HEK293 (cell line): Measurements from ENCODE around the gene SPRED3.

Experiments
- CTCF ChIA-PET: fragments of 350-600 bp; formaldehyde crosslinking; extraction: SDS; loops from one replicate; lab custom pipeline; 2021; ENCODE audit warnings: antibody characterized with exemption; lab: Yijun Ruan, JAX
- POLR2A ChIA-PET: fragments of 300-600 bp; formaldehyde crosslinking; extraction: SDS; loops from one replicate; lab custom pipeline; 2020; ENCODE audit warnings: antibody characterized with exemption, inconsistent platforms; lab: Yijun Ruan, JAX
- H3K27ac ChIP-seq: fragments of 200-500 bp; sonication (Bioruptor generic); 2 replicates; pipeline ENCODE4 v1.5.1; 2014; ENCODE audit warnings: low read depth, low read length, control low read depth, inconsistent platforms; ENCODE audit errors: extremely low read depth
- H3K36me3 ChIP-seq, 2 experiments: fragments of 200-500 bp in 1 of 2; sonication (Bioruptor generic) in 1 of 2; 1 replicate in 1 of 2; 2 replicates in 1 of 2; pipeline ENCODE4 v1.5.1; 2014 to 2017; ENCODE audit warnings: inconsistent platforms in 2 of 2, low read length in 2 of 2; ENCODE audit not compliant: control insufficient read depth in 2 of 2, insufficient read depth in 1 of 2
- H3K4me1 ChIP-seq: fragments of 200-500 bp; sonication (Bioruptor generic); 2 replicates; pipeline ENCODE4 v1.5.1; 2014; ENCODE audit warnings: mild to moderate bottlenecking, low read length, inconsistent platforms; ENCODE audit not compliant: control insufficient read depth, insufficient read depth
- H3K4me3 ChIP-seq: 2 replicates; pipeline ENCODE4 v1.5.1; 2011; ENCODE audit warnings: low read depth, mild to moderate bottlenecking, control low read depth, low read length, moderate library complexity
- H3K9me3 ChIP-seq: fragments of 200-500 bp; sonication (Bioruptor generic); 2 replicates; pipeline ENCODE4 v1.5.1; 2014; ENCODE audit warnings: low read depth, low read length, inconsistent platforms; ENCODE audit not compliant: control insufficient read depth, insufficient read depth
- AEBP2 ChIP-seq: fragments of 450-650 bp; formaldehyde crosslinking; IDR thresholded peaks from 2 replicates; pipeline ENCODE4 v1.5.1; 2016; ENCODE audit warnings: missing biosample characterization, missing genetic modification characterization, borderline replicate concordance
- BCL6B ChIP-seq: fragments of 450-650 bp; formaldehyde crosslinking; IDR thresholded peaks from 2 replicates; pipeline ENCODE4 v1.5.1; 2017; ENCODE audit warnings: missing biosample characterization, missing genetic modification characterization
- ELK4 ChIP-seq: IDR thresholded peaks from 2 replicates; pipeline ENCODE4 v1.6.1; 2011; ENCODE audit warnings: mild to moderate bottlenecking, low read depth, low read length, borderline replicate concordance
- GLIS2 ChIP-seq: fragments of 450-650 bp; formaldehyde crosslinking; IDR thresholded peaks from 2 replicates; pipeline ENCODE4 v1.5.1; 2016; ENCODE audit warnings: missing biosample characterization, missing genetic modification characterization
- IKZF3 ChIP-seq: fragments of 450-650 bp; IDR thresholded peaks from 2 replicates; pipeline ENCODE4 v1.5.0; 2018; ENCODE audit warnings: missing biosample characterization, mild to moderate bottlenecking, missing genetic modification characterization, moderate library complexity
- KLF16 ChIP-seq: fragments of 450-650 bp; formaldehyde crosslinking; IDR thresholded peaks from 2 replicates; pipeline ENCODE4 v1.5.1; 2017; ENCODE audit warnings: missing biosample characterization, missing genetic modification characterization
- KLF8 ChIP-seq: fragments of 450-650 bp; formaldehyde crosslinking; IDR thresholded peaks from 2 replicates; pipeline ENCODE4 v1.5.1; 2016; ENCODE audit warnings: missing biosample characterization, missing genetic modification characterization
- MYNN ChIP-seq: fragments of 450-650 bp; formaldehyde crosslinking; IDR thresholded peaks from 2 replicates; pipeline ENCODE4 v1.5.1; 2016; ENCODE audit warnings: missing biosample characterization, missing genetic modification characterization, borderline replicate concordance
- PBX3 ChIP-seq: sonication (generic); formaldehyde crosslinking; IDR thresholded peaks from 2 replicates; pipeline ENCODE4 v1.8.1; 2022; ENCODE audit warnings: mild to moderate bottlenecking, moderate library complexity, missing genetic modification reagents
- YY2 ChIP-seq: fragments of 450-650 bp; formaldehyde crosslinking; IDR thresholded peaks from 2 replicates; pipeline ENCODE4 v1.5.1; 2016; ENCODE audit warnings: missing biosample characterization, missing genetic modification characterization
- ZBTB26 ChIP-seq: fragments of 450-650 bp; formaldehyde crosslinking; optimal IDR thresholded peaks from 2 replicates; pipeline ENCODE3; 2016; ENCODE audit warnings: missing biosample characterization, mild to moderate bottlenecking, missing genetic modification characterization
- ZBTB8A ChIP-seq: fragments of 450-650 bp; formaldehyde crosslinking; IDR thresholded peaks from 2 replicates; pipeline ENCODE4 v1.5.1; 2016; ENCODE audit warnings: missing biosample characterization, missing genetic modification characterization
- ZNF112 ChIP-seq: fragments of 450-650 bp; formaldehyde crosslinking; IDR thresholded peaks from 2 replicates; pipeline ENCODE4 v1.5.0; 2017; ENCODE audit warnings: missing biosample characterization, missing genetic modification characterization
- ZNF132 ChIP-seq: fragments of 450-650 bp; formaldehyde crosslinking; IDR thresholded peaks from 2 replicates; pipeline ENCODE4 v1.5.1; 2017; ENCODE audit warnings: missing biosample characterization, missing genetic modification characterization, borderline replicate concordance
- ZNF140 ChIP-seq: fragments of 450-650 bp; formaldehyde crosslinking; IDR thresholded peaks from 2 replicates; pipeline ENCODE4 v1.5.1; 2016; ENCODE audit warnings: missing biosample characterization, missing genetic modification characterization
- ZNF211 ChIP-seq: fragments of 450-650 bp; formaldehyde crosslinking; IDR thresholded peaks from 2 replicates; pipeline ENCODE4 v1.5.1; 2016; ENCODE audit warnings: low read depth, missing biosample characterization, missing genetic modification characterization
- ZNF221 ChIP-seq: fragments of 450-650 bp; formaldehyde crosslinking; IDR thresholded peaks from 2 replicates; pipeline ENCODE4 v1.5.1; 2017; ENCODE audit warnings: missing biosample characterization, missing genetic modification characterization, borderline replicate concordance
- ZNF398 ChIP-seq: fragments of 450-650 bp; formaldehyde crosslinking; IDR thresholded peaks from 2 replicates; pipeline ENCODE4 v1.5.1; 2017; ENCODE audit warnings: missing biosample characterization, missing genetic modification characterization
- ZNF549 ChIP-seq: fragments of 450-650 bp; IDR thresholded peaks from 2 replicates; pipeline ENCODE4 v1.5.1; 2018; ENCODE audit warnings: missing biosample characterization, missing genetic modification characterization, mild to moderate bottlenecking, inconsistent platforms, moderate library complexity
- ZNF747 ChIP-seq: fragments of 450-650 bp; formaldehyde crosslinking; IDR thresholded peaks from 2 replicates; pipeline ENCODE4 v1.5.1; 2016; ENCODE audit warnings: missing biosample characterization, missing genetic modification characterization

SPRED3 gene

GRCh38 chr19:38420935-38421334 lies 32.4 kb downstream of the SPRED3 start:
- H3K4me1 ChIP-seq: peaks cover 11% of the 10 kb centered on the region
- H3K4me3 ChIP-seq: no peak overlapping the region
- H3K27ac ChIP-seq: no peak overlapping the region
- H3K36me3 ChIP-seq: no peaks in the 10 kb centered on the region
- POLR2A ChIA-PET: interaction anchor here (0.6 to 1.4 kb wide), 2 partner anchors 198 to 421 kb away, joined by 4 to 5 read pairs; partner anchors contain the start of gene EIF3K
- CTCF ChIA-PET: interaction anchor here (1.9 kb wide), 1 partner anchor 19 kb away, joined by 9 read pairs; the partner anchor contains the start of gene FAM98C
- no peaks in the 10 kb centered on the region for H3K9me3 ChIP-seq
- TF ChIP-seq ZNF747 (tag by site-specific recombination) (no peak), ZNF398 (tag by site-specific recombination) (no peak), ELK4 (no peak), ZBTB8A (tag by site-specific recombination) (no peak), ZNF132 (no peak), ZNF112 (tag by site-specific recombination) (no peak), ZBTB26 (tag by site-specific recombination) (no peak), KLF8 (no peak), KLF16 (tag by site-specific recombination) (no peak), ZNF549 (tag by site-specific recombination) (no peak)

GRCh38 chr19:38421856-38422255 lies 33.4 kb downstream of the SPRED3 start:
- no peak overlapping the region for H3K27ac ChIP-seq
- H3K4me3 ChIP-seq: no peak overlapping the region
- peaks cover 11% of the 10 kb centered on the region for H3K4me1 ChIP-seq
- ChIA-PET POLR2A (no interaction called here), CTCF (interaction anchor here (1.0 to 1.9 kb wide), 3 partner anchors 19 to 68 kb away, joined by 3 to 9 read pairs (median 5); partner anchors contain the start of gene FAM98C)
- TF ChIP-seq ZNF211 (tag by site-specific recombination): no peak
- TF ChIP-seq ZNF140: no peak
- no peak for TF ChIP-seq ZNF112 (tag by site-specific recombination)
- no peak for TF ChIP-seq GLIS2 (tag by site-specific recombination)
- TF ChIP-seq PBX3 (CRISPR knock-in tag): no peak
- no peak for TF ChIP-seq MYNN
- no peak for TF ChIP-seq ZNF221 (tag by site-specific recombination)
- TF ChIP-seq IKZF3 (tag by site-specific recombination): no peak
- TF ChIP-seq YY2: no peak
- no peak for TF ChIP-seq AEBP2
- TF ChIP-seq BCL6B (tag by site-specific recombination): no peak
- no peaks in the 10 kb centered on the region for H3K9me3 ChIP-seq
- H3K36me3 ChIP-seq: no peaks in the 10 kb centered on the region
